Keratinocyte (primary cell): ENCODE results near the gene ROR1. TPM values are rescaled to one million over a fixed set of nuclear protein-coding genes. Genes with fewer than 3 reads are reported as not detected.

ENCODE experiments used
- DNase-seq: peaks from one replicate; pipeline ENCODE4 v3.0.0-alpha.2; 2011; ENCODE audit warnings: low read depth, missing footprints, low spot score
- FAIRE-seq: peaks from 2 replicates; lab custom pipeline; 2011; peaks lifted over from hg19 to GRCh38; lab: Jason Lieb, UNC
- H2AFZ ChIP-seq: 2 replicates; pipeline ENCODE4 v1.6.0; 2012; ENCODE audit warnings: low read length, control low read depth, inconsistent platforms; ENCODE audit not compliant: control insufficient read depth
- H3K27ac ChIP-seq: 2 replicates; pipeline ENCODE4 v1.5.1; 2011; ENCODE audit warnings: low read length; ENCODE audit not compliant: control insufficient read depth, insufficient read depth
- H3K27me3 ChIP-seq: 3 replicates; pipeline ENCODE4 v1.6.0; 2011; ENCODE audit warnings: low read length; ENCODE audit not compliant: control insufficient read depth, insufficient read depth; ENCODE audit errors: extremely low read depth
- H3K36me3 ChIP-seq, 2 experiments: 2 replicates in 1 of 2; 3 replicates in 1 of 2; pipeline ENCODE4 v1.5.1; 2011; ENCODE audit warnings: low read length in 2 of 2, mild to moderate bottlenecking in 1 of 2; ENCODE audit not compliant: control insufficient read depth in 2 of 2, insufficient read depth in 2 of 2; ENCODE audit errors: extremely low read depth in 1 of 2
- H3K4me1 ChIP-seq: 3 replicates; pipeline ENCODE4 v1.5.1; 2011; ENCODE audit warnings: low read length; ENCODE audit not compliant: control insufficient read depth, insufficient read depth; ENCODE audit errors: extremely low read depth
- H3K4me2 ChIP-seq: 3 replicates; pipeline ENCODE4 v1.6.0; 2011; ENCODE audit warnings: low read depth, low read length; ENCODE audit not compliant: control insufficient read depth, insufficient read depth; ENCODE audit errors: extremely low read depth
- H3K4me3 ChIP-seq, 3 experiments: fragments of 200-600 bp in 1 of 3; sonication (generic) in 1 of 3; 2 replicates in 2 of 3; 3 replicates in 1 of 3; pipeline ENCODE4 v1.5.1; 2011 to 2016; ENCODE audit warnings: low read length in 3 of 3, mild to moderate bottlenecking in 3 of 3, control low read depth in 2 of 3, inconsistent platforms in 1 of 3, low read depth in 1 of 3, mixed read lengths in 1 of 3, mixed run types in 1 of 3, moderate library complexity in 1 of 3; ENCODE audit not compliant: control insufficient read depth in 2 of 3, insufficient read depth in 2 of 3; ENCODE audit errors: extremely low read depth in 1 of 3
- H3K79me2 ChIP-seq: 2 replicates; pipeline ENCODE4 v1.6.0; 2012; ENCODE audit warnings: low read length; ENCODE audit not compliant: control insufficient read depth, insufficient read depth
- H3K9ac ChIP-seq: 3 replicates; pipeline ENCODE4 v1.6.0; 2011; ENCODE audit warnings: low read length; ENCODE audit not compliant: control insufficient read depth, insufficient read depth; ENCODE audit errors: extremely low read depth
- H3K9me1 ChIP-seq: 3 replicates; pipeline ENCODE4 v1.6.0; 2011; ENCODE audit warnings: low read length; ENCODE audit not compliant: control insufficient read depth, insufficient read depth; ENCODE audit errors: extremely low read depth
- H3K9me3 ChIP-seq: 2 replicates; pipeline ENCODE4 v1.5.1; 2012; ENCODE audit warnings: low read depth, low read length; ENCODE audit not compliant: control insufficient read depth
- H4K20me1 ChIP-seq: 3 replicates; pipeline ENCODE4 v1.6.0; 2011; ENCODE audit warnings: low read length; ENCODE audit not compliant: control insufficient read depth, insufficient read depth; ENCODE audit errors: extremely low read depth
- CTCF ChIP-seq, 3 experiments: IDR thresholded peaks in 1 of 3; conservative IDR thresholded peaks in 1 of 3; optimal IDR thresholded peaks in 1 of 3; 2 replicates in 2 of 3; 3 replicates in 1 of 3; pipeline versions ENCODE3 to v1.5.1; 2011; ENCODE audit warnings: low read length in 3 of 3, mild to moderate bottlenecking in 3 of 3, moderate library complexity in 2 of 3, control low read depth in 1 of 3, inconsistent platforms in 1 of 3; ENCODE audit not compliant: insufficient read depth in 2 of 3; ENCODE audit errors: extremely low read depth in 1 of 3
- EZH2 ChIP-seq: IDR thresholded peaks from one replicate; pipeline ENCODE4 v1.6.1; 2012; ENCODE audit warnings: inconsistent platforms, mild to moderate bottlenecking, low read length, moderate library complexity
- dilution Hi-C: fragments of 300-500 bp; cut with MboI; formaldehyde crosslinking; loops from one replicate; pipeline ENCODE4 v1.7.0; 2020; ENCODE audit warnings: low sequenced_read_pairs; ENCODE audit not compliant: extremely low pct_ligation_motif_present
- polyA plus RNA-seq, 5 experiments: library from polyadenylated mRNA; depleted of rRNA in 3 of 5; stranded (reverse) in 3 of 5; stranded (forward) in 1 of 5; unstranded in 1 of 5; fragments of >200 nt; gene quantifications; 1 replicate in 1 of 5; 2 replicates in 3 of 5; 3 replicates in 1 of 5; pipeline versions ENCODE4 v1.2.1 to v1.2.3, GENCODE V29; 2011 to 2012; ENCODE audit warnings: missing spikeins in 2 of 5, low read depth in 1 of 5, low replicate concordance in 1 of 5

ROR1 gene
- polyA plus RNA-seq, 1 donor (not counting 4 experiments of a cell fraction or from before 2014, with no cell fraction given), result 9.2 TPM

GRCh38 chr1:63772876-63773275, 941 bp upstream of the ROR1 start:
- dilution Hi-C loops, result no loop called here
- no peak overlapping the region for H3K4me2 ChIP-seq
- no peak for FAIRE-seq
- H3K9ac ChIP-seq, result no peak overlapping the region
- no peaks in the 10 kb centered on the region for H3K36me3 ChIP-seq
- H2AFZ ChIP-seq, result no peak overlapping the region
- H3K79me2 ChIP-seq, result peaks cover 4% of the 10 kb centered on the region
- no peak overlapping the region for H3K27ac ChIP-seq
- H3K9me3 ChIP-seq, result no peaks in the 10 kb centered on the region
- no peak for DNase-seq
- peaks cover 21% of the 10 kb centered on the region for H3K4me1 ChIP-seq
- TF ChIP-seq CTCF (optimal IDR thresholded peaks at IDR 0.05 in 1 of 3, IDR thresholded peaks at IDR 0.05 in 1 of 3, conservative IDR thresholded peaks at IDR 0.05 in 1 of 3; ENCODE audit: extremely low read depth in 1 of 3, insufficient read depth in 2 of 3, low read length in 3 of 3) (no peak), EZH2 (no peak)
- H4K20me1 ChIP-seq, result no peaks in the 10 kb centered on the region
- H3K27me3 ChIP-seq, result no peaks in the 10 kb centered on the region
- H3K4me3 ChIP-seq, result no peak overlapping the region
- H3K9me1 ChIP-seq, result no peaks in the 10 kb centered on the region

GRCh38 chr1:63773496-63773814, 362 bp upstream of the ROR1 start:
- TF ChIP-seq EZH2, result no peak
- TF ChIP-seq CTCF (optimal IDR thresholded peaks at IDR 0.05 in 1 of 3, IDR thresholded peaks at IDR 0.05 in 1 of 3, conservative IDR thresholded peaks at IDR 0.05 in 1 of 3; ENCODE audit: extremely low read depth in 1 of 3, insufficient read depth in 2 of 3, low read length in 3 of 3), result no peak

More at GRCh38 chr1:63773496-63773814, 362 bp upstream of the ROR1 start:
- dilution Hi-C loops, result no loop called here
- FAIRE-seq (no peak), DNase-seq (no peak)
- Histone ChIP-seq H2AFZ (peak overlapping the region; percentile 17), H3K9ac (peak overlapping the region; percentile 28), H3K9me1 (no peaks in the 10 kb centered on the region), H3K36me3 (no peaks in the 10 kb centered on the region), H3K4me3 (peak overlapping the region; percentile 66 to 80 (median 78)), H3K4me2 (peak overlapping the region; percentile 90), H3K4me1 (peaks cover 21% of the 10 kb centered on the region), H3K9me3 (no peaks in the 10 kb centered on the region), H3K27ac (no peak overlapping the region), H3K79me2 (peaks cover 7% of the 10 kb centered on the region), H4K20me1 (no peaks in the 10 kb centered on the region), H3K27me3 (no peaks in the 10 kb centered on the region)
